ENCODE data around the gene ZNF527.

GRCh38 chr19:37401078-37401477 lies 30.2 kb downstream of the ZNF527 start:
- TF ChIP-seq EZH2 (IDR thresholded peaks at IDR 0.05; ENCODE audit: insufficient read depth, poor library complexity, severe bottlenecking) (no peak), EZH2phosphoT487 (IDR thresholded peaks at IDR 0.05; ENCODE audit: insufficient read depth, low read depth) (no peak)

Measured in GM23248 (cell line).